NCI-H345 treated with DMSO at 0.1 percent for 48 hours (cell line): ENCODE results near the gene ZNF771.
"Not testable (repeated sequence)": the region's sequence is repeated elsewhere in the genome, so short reads cannot be mapped to it uniquely, and the experiment has no call there.

ENCODE experiments used
- DNase-seq: peaks from one replicate; lab custom pipeline; 2025; ENCODE audit not compliant: unreplicated experiment; lab: John Stamatoyannopoulos, UW

The ZNF771 gene

GRCh38 chr16:30461426-30461825, 54.0 kb downstream of the ZNF771 start:
- not testable (repeated sequence) for DNase-seq

GRCh38 chr16:30464078-30464477, 56.7 kb downstream of the ZNF771 start:
- no peak for DNase-seq
